MM.1S (cell line): ENCODE results near the gene AGAP1.

Source experiments
- DNase-seq: peaks from one replicate; pipeline ENCODE4 v3.0.0-alpha.2; 2015
- H2AFZ ChIP-seq: fragments of 300-600 bp; sonication (generic); 2 replicates; pipeline ENCODE4 v1.6.0; 2016; ENCODE audit warnings: antibody characterized with exemption, low read length
- H3F3A ChIP-seq: fragments of 300-600 bp; sonication (generic); 2 replicates; pipeline ENCODE4 v1.6.1; 2016; ENCODE audit warnings: mild to moderate bottlenecking, antibody characterized with exemption, low read length, moderate library complexity, mixed read lengths; ENCODE audit not compliant: insufficient read depth
- H3K27ac ChIP-seq: fragments of 300-600 bp; sonication (generic); 2 replicates; pipeline ENCODE4 v1.5.1; 2016; ENCODE audit warnings: mild to moderate bottlenecking, low read length
- H3K27me3 ChIP-seq: fragments of 300-600 bp; sonication (generic); replicated peaks from 2 replicates; pipeline ENCODE4 v1.6.0; 2016; ENCODE audit warnings: low read length; ENCODE audit not compliant: insufficient read depth
- H3K36me3 ChIP-seq: fragments of 300-600 bp; sonication (generic); replicated peaks from 2 replicates; pipeline ENCODE4 v1.6.1; 2016; ENCODE audit warnings: mild to moderate bottlenecking, low read length, mixed read lengths; ENCODE audit not compliant: insufficient read depth
- H3K4me1 ChIP-seq: fragments of 300-600 bp; sonication (generic); 2 replicates; pipeline ENCODE4 v1.6.1; 2016; ENCODE audit warnings: low read length, mixed read lengths
- H3K4me2 ChIP-seq: fragments of 300-600 bp; sonication (generic); 2 replicates; pipeline ENCODE4 v1.6.0; 2016; ENCODE audit warnings: low read depth, low read length
- H3K4me3 ChIP-seq: fragments of 300-600 bp; sonication (generic); 2 replicates; pipeline ENCODE4 v1.5.1; 2016; ENCODE audit warnings: low read length, mixed read lengths
- H3K79me2 ChIP-seq: fragments of 300-600 bp; sonication (generic); 2 replicates; pipeline ENCODE4 v1.6.1; 2016; ENCODE audit warnings: mixed run types, low read length, mixed read lengths
- H3K9ac ChIP-seq: fragments of 300-600 bp; sonication (generic); 2 replicates; pipeline ENCODE4 v1.6.1; 2016; ENCODE audit warnings: low read length, mixed read lengths
- H3K9me2 ChIP-seq: fragments of 300-600 bp; sonication (generic); replicated peaks from 2 replicates; pipeline ENCODE4 v1.6.1; 2016; ENCODE audit warnings: mild to moderate bottlenecking, low read length, mixed read lengths; ENCODE audit not compliant: insufficient read depth
- H3K9me3 ChIP-seq: fragments of 300-600 bp; sonication (generic); replicated peaks from 2 replicates; pipeline ENCODE4 v1.6.1; 2016; ENCODE audit warnings: mild to moderate bottlenecking, low read length, mixed read lengths; ENCODE audit not compliant: insufficient read depth
- H4K20me1 ChIP-seq: fragments of 300-600 bp; sonication (generic); 2 replicates; pipeline ENCODE4 v1.6.1; 2016; ENCODE audit warnings: mild to moderate bottlenecking, low read length, moderate library complexity, mixed read lengths; ENCODE audit not compliant: insufficient read depth
- EZH2 ChIP-seq: fragments of 300-600 bp; sonication (generic); optimal IDR thresholded peaks from 2 replicates; pipeline ENCODE3; 2017; ENCODE audit warnings: low read depth, mild to moderate bottlenecking, antibody characterized with exemption, low read length, mixed read lengths
- EZH2phosphoT487 ChIP-seq: fragments of 300-600 bp; sonication (generic); IDR thresholded peaks from 2 replicates; pipeline ENCODE4 v1.6.1; 2018; ENCODE audit warnings: antibody characterized with exemption, low read length
- TF ChIP-seq, protein P1 (sequence below): fragments of 300-600 bp; sonication (generic); IDR thresholded peaks from 2 replicates; pipeline ENCODE4 v1.5.1; 2016; ENCODE audit warnings: antibody characterized with exemption, low read length, mixed read lengths

Gene AGAP1

DNA sequence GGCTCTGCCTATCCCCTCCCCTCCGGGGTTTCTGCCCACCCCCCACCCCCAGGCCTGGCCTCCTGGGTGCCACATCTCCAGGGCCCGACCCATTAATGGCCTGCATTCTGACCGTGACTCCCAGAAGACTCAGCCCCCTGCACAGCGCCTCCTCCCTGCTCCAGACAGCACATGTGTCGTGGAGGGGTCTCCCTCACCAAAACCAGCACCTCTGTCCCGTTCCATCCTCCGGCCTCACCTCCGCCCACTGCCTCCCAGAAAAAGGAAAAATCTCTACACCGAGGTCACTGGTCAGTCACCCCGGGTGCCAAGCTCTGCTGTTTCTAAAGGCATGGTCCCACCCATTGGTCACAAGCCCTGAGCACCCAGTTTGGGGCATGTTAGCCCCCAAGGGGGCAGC, 609.1 kb downstream of the AGAP1 start:
- Histone ChIP-seq H3K4me3 (no peak overlapping the region), H3K79me2 (no peaks in the 10 kb centered on the region), H3K9ac (no peak overlapping the region), H3K9me2 (no peaks in the 10 kb centered on the region), H3F3A (no peaks in the 10 kb centered on the region), H4K20me1 (no peaks in the 10 kb centered on the region), H3K9me3 (no peaks in the 10 kb centered on the region), H2AFZ (no peak overlapping the region), H3K4me1 (no peaks in the 10 kb centered on the region), H3K27me3 (no peaks in the 10 kb centered on the region), H3K27ac (no peak overlapping the region), H3K36me3 (no peaks in the 10 kb centered on the region), H3K4me2 (no peak overlapping the region)
- TF ChIP-seq EZH2phosphoT487, result no peak
- TF ChIP-seq, protein P1, sequence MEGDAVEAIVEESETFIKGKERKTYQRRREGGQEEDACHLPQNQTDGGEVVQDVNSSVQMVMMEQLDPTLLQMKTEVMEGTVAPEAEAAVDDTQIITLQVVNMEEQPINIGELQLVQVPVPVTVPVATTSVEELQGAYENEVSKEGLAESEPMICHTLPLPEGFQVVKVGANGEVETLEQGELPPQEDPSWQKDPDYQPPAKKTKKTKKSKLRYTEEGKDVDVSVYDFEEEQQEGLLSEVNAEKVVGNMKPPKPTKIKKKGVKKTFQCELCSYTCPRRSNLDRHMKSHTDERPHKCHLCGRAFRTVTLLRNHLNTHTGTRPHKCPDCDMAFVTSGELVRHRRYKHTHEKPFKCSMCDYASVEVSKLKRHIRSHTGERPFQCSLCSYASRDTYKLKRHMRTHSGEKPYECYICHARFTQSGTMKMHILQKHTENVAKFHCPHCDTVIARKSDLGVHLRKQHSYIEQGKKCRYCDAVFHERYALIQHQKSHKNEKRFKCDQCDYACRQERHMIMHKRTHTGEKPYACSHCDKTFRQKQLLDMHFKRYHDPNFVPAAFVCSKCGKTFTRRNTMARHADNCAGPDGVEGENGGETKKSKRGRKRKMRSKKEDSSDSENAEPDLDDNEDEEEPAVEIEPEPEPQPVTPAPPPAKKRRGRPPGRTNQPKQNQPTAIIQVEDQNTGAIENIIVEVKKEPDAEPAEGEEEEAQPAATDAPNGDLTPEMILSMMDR, result no peak
- no peak for TF ChIP-seq EZH2
- DNase-seq, result no peak

DNA sequence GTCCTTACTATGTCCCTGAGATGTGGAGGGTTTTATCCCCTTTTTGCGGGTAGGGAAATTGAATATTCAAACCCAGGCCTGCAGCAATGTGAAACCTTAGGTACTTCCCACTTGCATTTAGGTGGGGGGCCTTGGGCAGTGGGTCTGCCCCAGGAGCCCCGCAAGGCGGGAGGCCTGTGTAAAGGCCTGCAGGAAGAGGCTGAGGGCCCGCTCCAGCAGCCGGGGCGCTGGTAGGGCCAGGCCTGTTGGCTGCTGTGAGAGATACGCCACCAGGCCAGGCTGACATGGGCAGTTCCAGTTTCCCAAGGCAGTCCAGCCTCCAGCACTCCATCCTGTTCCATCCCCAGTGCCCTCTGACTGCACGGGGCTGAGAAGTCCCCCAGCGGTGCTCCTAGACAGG, 610.1 kb downstream of the AGAP1 start:
- no peaks in the 10 kb centered on the region for H3F3A ChIP-seq
- TF ChIP-seq, protein P1, result no peak
- TF ChIP-seq EZH2 (no peak), EZH2phosphoT487 (no peak)

DNA sequence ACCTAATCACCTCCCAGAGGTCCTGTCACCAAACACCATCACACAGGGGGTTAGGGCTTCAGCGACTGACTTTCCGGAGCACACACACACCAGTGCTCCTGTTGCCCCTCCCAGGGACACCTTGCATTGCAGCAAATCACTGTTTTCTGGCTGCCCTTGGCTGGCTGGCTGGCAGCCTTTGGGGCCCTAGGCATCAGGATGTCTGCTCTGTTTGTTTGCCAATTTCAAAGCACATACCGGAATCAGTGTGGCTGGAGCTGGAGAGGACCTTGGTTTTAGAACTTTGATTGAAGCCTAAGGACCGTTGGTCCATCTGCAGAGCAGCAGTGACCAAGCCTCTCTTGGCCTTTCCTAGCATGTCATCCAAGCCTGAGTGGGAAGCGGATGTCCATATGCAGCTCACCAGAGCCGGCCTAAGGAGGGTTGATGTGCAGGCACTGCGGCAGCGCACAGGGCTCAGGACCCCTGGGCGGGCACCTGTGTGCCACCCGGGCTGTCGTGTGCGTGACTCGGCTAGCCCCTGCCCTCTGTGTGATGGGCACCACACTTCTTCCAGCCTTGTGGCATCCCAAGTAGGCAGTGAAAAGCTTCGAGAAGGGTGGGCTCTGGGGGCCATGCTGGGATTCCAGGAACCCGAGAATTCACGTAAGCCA, 612.2 kb downstream of the AGAP1 start:
- Histone ChIP-seq H3K79me2 (no peaks in the 10 kb centered on the region), H2AFZ (no peak overlapping the region), H3K9me2 (no peaks in the 10 kb centered on the region), H3K9me3 (no peaks in the 10 kb centered on the region), H3F3A (no peaks in the 10 kb centered on the region), H3K4me3 (no peak overlapping the region), H3K27me3 (no peaks in the 10 kb centered on the region), H3K4me1 (no peaks in the 10 kb centered on the region), H3K27ac (no peak overlapping the region), H3K36me3 (no peaks in the 10 kb centered on the region), H4K20me1 (no peaks in the 10 kb centered on the region), H3K9ac (no peak overlapping the region), H3K4me2 (no peak overlapping the region)
- DNase-seq, result no peak
- TF ChIP-seq EZH2 (no peak), EZH2phosphoT487 (no peak)

More for the DNA sequence above, 610.1 kb downstream of the AGAP1 start:
- H3K27ac ChIP-seq, result no peak overlapping the region
- H3K9ac ChIP-seq, result no peak overlapping the region
- H4K20me1 ChIP-seq, result no peaks in the 10 kb centered on the region
- no peaks in the 10 kb centered on the region for H3K4me1 ChIP-seq
- no peaks in the 10 kb centered on the region for H3K27me3 ChIP-seq
- DNase-seq, result no peak
- no peaks in the 10 kb centered on the region for H3K9me3 ChIP-seq
- no peaks in the 10 kb centered on the region for H3K36me3 ChIP-seq
- H3K79me2 ChIP-seq, result no peaks in the 10 kb centered on the region
- H3K4me3 ChIP-seq, result no peak overlapping the region
- no peaks in the 10 kb centered on the region for H3K9me2 ChIP-seq
- H2AFZ ChIP-seq, result no peak overlapping the region
- H3K4me2 ChIP-seq, result no peak overlapping the region

DNA sequence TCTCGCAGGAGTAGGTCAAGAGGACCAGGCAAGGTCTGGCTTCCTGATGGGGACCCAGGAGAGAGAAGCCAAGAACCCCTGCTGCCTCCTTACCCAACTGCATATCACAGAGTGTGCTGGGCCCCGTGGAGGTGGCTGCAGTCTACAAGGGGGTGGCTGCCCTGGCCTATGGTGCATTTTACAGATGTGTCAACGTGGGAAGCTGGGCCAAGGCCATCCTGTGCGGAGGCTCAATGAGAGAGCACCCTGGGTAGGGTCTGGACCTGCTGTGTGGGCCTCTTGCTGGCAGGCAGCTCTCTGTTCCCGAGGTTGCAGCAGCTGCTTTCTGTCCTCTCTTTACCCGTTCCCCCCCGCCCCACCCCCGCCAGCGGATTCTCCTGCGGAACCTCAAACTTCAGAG, 612.9 kb downstream of the AGAP1 start:
- H4K20me1 ChIP-seq, result no peaks in the 10 kb centered on the region
- H3F3A ChIP-seq, result no peaks in the 10 kb centered on the region
- H2AFZ ChIP-seq, result no peak overlapping the region
- H3K27ac ChIP-seq, result no peak overlapping the region
- no peaks in the 10 kb centered on the region for H3K36me3 ChIP-seq
- no peaks in the 10 kb centered on the region for H3K9me2 ChIP-seq
- no peak overlapping the region for H3K4me3 ChIP-seq
- no peaks in the 10 kb centered on the region for H3K9me3 ChIP-seq
- no peaks in the 10 kb centered on the region for H3K27me3 ChIP-seq
- H3K9ac ChIP-seq, result no peak overlapping the region
- H3K4me2 ChIP-seq, result no peak overlapping the region
- no peak for TF ChIP-seq EZH2phosphoT487
- TF ChIP-seq, protein P1, result no peak
- TF ChIP-seq EZH2, result no peak
- no peak for DNase-seq
- no peaks in the 10 kb centered on the region for H3K4me1 ChIP-seq
- no peaks in the 10 kb centered on the region for H3K79me2 ChIP-seq
